ENCODE measurements around the gene A4GALT. TPM values are rescaled to one million over a fixed set of nuclear protein-coding genes. Genes with fewer than 3 reads are reported as not detected.

The A4GALT gene
- total and polyA plus RNA-seq, 10 of the 15 experiments (the other 5 are each of a cell fraction or from before 2014, with no cell fraction given) = 0.04 to 3.9 (median 2.3) TPM; not detected in 1

- ChIA-PET SMC1A (ENCODE audit: uncharacterized antibody, unreplicated experiment) (interaction anchor here (0.9 kb wide), 1 partner anchor 14 kb away, joined by 3 read pairs; no protein-coding TSS in a partner anchor), RAD21 (ENCODE audit: unreplicated experiment) (interaction anchor here (1.0 kb wide), 1 partner anchor 15 kb away, joined by 3 read pairs; the partner anchor contains the start of gene A4GALT), POLR2A (no interaction called here), CTCF (interaction anchor here (0.6 kb wide), 1 partner anchor 327 kb away, joined by 3 read pairs; no protein-coding TSS in a partner anchor)
- ATAC-seq (peak; percentile 56), FAIRE-seq (peak; percentile 41), DNase-seq (ENCODE audit: low read depth, low spot score) (no peak)
- no peak for TF ChIP-seq ETV6 (conservative IDR thresholded peaks at IDR 0.05 in 1 of 2, IDR thresholded peaks at IDR 0.05 in 1 of 2; ENCODE audit: borderline replicate concordance in 1 of 2, low read depth in 1 of 2)
- no peak for TF ChIP-seq HDAC6 (IDR thresholded peaks at IDR 0.05; ENCODE audit: unreplicated experiment)
- TF ChIP-seq NKRF (conservative IDR thresholded peaks at IDR 0.05) = no peak
- no peak for TF ChIP-seq CREB1 (IDR thresholded peaks at IDR 0.05; ENCODE audit: low read depth)
- TF ChIP-seq RUNX3 (IDR thresholded peaks at IDR 0.05; ENCODE audit: low read length) = no peak
- no peak for TF ChIP-seq NR2C1 (IDR thresholded peaks at IDR 0.05)
- TF ChIP-seq ZNF274 (IDR thresholded peaks at IDR 0.05; ENCODE audit: insufficient read depth, insufficient read length) = no peak
- intact Hi-C loops (cut with micrococcal nuclease; ENCODE audit: unreplicated experiment) = no loop called here
- Histone ChIP-seq H3K36me3 (ENCODE audit: control insufficient read depth in 2 of 2, insufficient read depth in 2 of 2, low read length in 1 of 2) (peaks cover 0 to 3% of the 10 kb centered on the region in 2 experiments; a peak in 3 of 4 replicates), H4K20me1 (ENCODE audit: control insufficient read depth, insufficient read depth) (no peaks in the 10 kb centered on the region), H3K4me1 (ENCODE audit: control insufficient read depth, insufficient read depth, low read length) (peaks cover 3% of the 10 kb centered on the region), H2AFZ (ENCODE audit: control insufficient read depth, low read depth, low read length) (no peak overlapping the region), H3K9me3 (replicated peaks; ENCODE audit: control insufficient read depth, insufficient read depth, low read length) (peaks cover 6% of the 10 kb centered on the region), H3K4me3 (no peak overlapping the region), H3K27me3 (replicated peaks in 1 of 2; ENCODE audit: control insufficient read depth in 2 of 2, insufficient read depth in 2 of 2, low read length in 1 of 2) (no peaks in the 10 kb centered on the region), H3K27ac (ENCODE audit: control insufficient read depth, insufficient read depth) (no peak overlapping the region), H3K4me2 (ENCODE audit: control insufficient read depth, insufficient read depth) (peak overlapping the region; percentile 44; the same call in 1 of the 2 replicates), H3K79me2 (ENCODE audit: control insufficient read depth, insufficient read depth, low read length) (peaks cover 13% of the 10 kb centered on the region), H3K9ac (ENCODE audit: control insufficient read depth, insufficient read depth, low read length) (no peak overlapping the region)
- 25% methylated on average over 4 of the region's 4 CpGs for WGBS (ENCODE audit: insufficient coverage, insufficient replicate concordance, low lambda C conversion rate, missing lambda C conversion rate)
- BruUV-seq (replicated peaks) = no TSS peak
- in situ Hi-C loops (cut with MboI) = no loop called here
Observed at GRCh38 chr22:42704896-42705295, 15.8 kb downstream of the A4GALT start.
